Prostate gland (tissue), 2 donors: Measurements from ENCODE around the gene SORT1. TPM values are rescaled to one million over a fixed set of nuclear protein-coding genes. Genes with fewer than 3 reads are reported as not detected.
"Not testable (repeated sequence)": the region's sequence is repeated elsewhere in the genome, so short reads cannot be mapped to it uniquely, and the experiment has no call there.

Experiments used
- DNase-seq: peaks from one replicate; pipeline ENCODE4 v3.0.0-alpha.2; 2019; ENCODE audit warnings: low spot score
- H3K27ac ChIP-seq, 2 donors: fragments of 200-600 bp; sonication (generic); 2 replicates each; pipeline ENCODE4 v1.5.1; 2017 to 2019
- H3K27me3 ChIP-seq: fragments of 200-600 bp; sonication (generic); replicated peaks from 2 replicates; pipeline ENCODE4 v1.5.1; 2019; ENCODE audit not compliant: insufficient read depth
- H3K36me3 ChIP-seq, 2 donors: fragments of 200-600 bp; sonication (generic); 1 replicate in 1 of 2; 2 replicates in 1 of 2; pipeline versions ENCODE4 v1.5.1 to v1.8.1; 2017 to 2019
- H3K4me1 ChIP-seq: fragments of 200-600 bp; sonication (generic); replicated peaks from 2 replicates; pipeline ENCODE4 v1.5.1; 2019
- H3K4me3 ChIP-seq, 2 donors: fragments of 200-600 bp; sonication (generic); 2 replicates each; pipeline ENCODE4 v1.5.1; 2017 to 2019
- H3K9me3 ChIP-seq: fragments of 200-600 bp; sonication (generic); 2 replicates; pipeline ENCODE4 v1.5.1; 2017
- CTCF ChIP-seq, 4 experiments: fragments of 200-600 bp in 2 of 4; fragments of 450-650 bp in 2 of 4; sonication (generic) in 2 of 4; IDR thresholded peaks; 1 replicate in 3 of 4; 2 replicates in 1 of 4; pipeline ENCODE4 v1.5.1; 2016 to 2019; ENCODE audit warnings: antibody characterized with exemption in 4 of 4, mild to moderate bottlenecking in 2 of 4, moderate library complexity in 2 of 4
- POLR2A ChIP-seq: fragments of 450-650 bp; IDR thresholded peaks from one replicate; pipeline ENCODE4 v1.6.1; 2016; ENCODE audit warnings: antibody characterized with exemption, mild to moderate bottlenecking
- POLR2AphosphoS5 ChIP-seq: sonication (generic); formaldehyde crosslinking; IDR thresholded peaks from one replicate; pipeline ENCODE4 v1.6.1; 2017; ENCODE audit warnings: antibody characterized with exemption
- WGBS: methylation state at CpG from one replicate; pipeline ENCODE4 v1.1.5; 2018; 5-methylcytosine and 5-hydroxymethylcytosine counted together
- intact Hi-C: fragments of 100-400 bp; cut with DNase I; formaldehyde crosslinking; loops from one replicate; pipeline ENCODE4 v1.14.2; 2022
- total RNA-seq, 2 donors: library from RNA; depleted of rRNA; stranded (reverse); fragments of >200 nt; gene quantifications; one replicate each; pipeline ENCODE4 v1.1.0, GENCODE V29; 2016

SORT1 gene
- total RNA-seq, 2 donors from 2014 or later = 34.0 to 164 TPM

GRCh38 chr1:109290998-109291397 is 106.7 kb downstream of the SORT1 start:
- intact Hi-C loops = no loop called here
- Histone ChIP-seq H3K9me3 (no peaks in the 10 kb centered on the region), H3K4me3 (no peak overlapping the region), H3K4me1 (no peaks in the 10 kb centered on the region), H3K36me3 (no peaks in the 10 kb centered on the region), H3K27me3 (no peaks in the 10 kb centered on the region), H3K27ac (no peak overlapping the region)
- DNase-seq = no peak
- WGBS = 68% methylated on average over 6 of the region's 6 CpGs
- TF ChIP-seq CTCF (IDR thresholded peaks at IDR 0.05) (no peak), POLR2A (no peak), POLR2AphosphoS5 (no peak)

GRCh38 chr1:109290137-109290536 is 107.6 kb downstream of the SORT1 start:
- 100% methylated on average over 1 of the region's 1 CpG for WGBS
- Histone ChIP-seq H3K36me3 (no peaks in the 10 kb centered on the region), H3K27me3 (no peaks in the 10 kb centered on the region), H3K27ac (no peak overlapping the region), H3K4me3 (no peak overlapping the region), H3K4me1 (no peaks in the 10 kb centered on the region), H3K9me3 (no peaks in the 10 kb centered on the region)
- no peak for DNase-seq
- TF ChIP-seq POLR2A (no peak), POLR2AphosphoS5 (no peak), CTCF (IDR thresholded peaks at IDR 0.05) (no peak)
- intact Hi-C loops = no loop called here

GRCh38 chr1:109286762-109287161 is 111.0 kb downstream of the SORT1 start:
- H3K36me3 ChIP-seq = not testable (repeated sequence)

GRCh38 chr1:109283748-109284600 is 113.7 kb downstream of the SORT1 start:
- peak overlapping the region; percentile 44 to 48 for H3K4me3 ChIP-seq
- intact Hi-C loops = loop anchor here (2.0 kb wide), 1 partner anchor 115 kb away; no protein-coding TSS in a partner anchor
- H3K36me3 ChIP-seq = no peaks in the 10 kb centered on the region
- H3K27ac ChIP-seq = peak overlapping the region; percentile 85 to 87
- WGBS = 42% methylated on average over 17 of the region's 17 CpGs
- H3K27me3 ChIP-seq = no peaks in the 10 kb centered on the region
- no peak for TF ChIP-seq CTCF (IDR thresholded peaks at IDR 0.05)
- peaks cover 4% of the 10 kb centered on the region for H3K4me1 ChIP-seq
- no peaks in the 10 kb centered on the region for H3K9me3 ChIP-seq
- no peak for DNase-seq

More at GRCh38 chr1:109286762-109287161, 111.0 kb downstream of the SORT1 start:
- DNase-seq, H3K27me3 ChIP-seq, H3K27ac ChIP-seq, H3K4me1 ChIP-seq, intact Hi-C loops, H3K9me3 ChIP-seq, H3K4me3 ChIP-seq: not testable (repeated sequence)
- WGBS = 76% methylated on average over 5 of the region's 5 CpGs

- H3K4me3 ChIP-seq = peak within 1 kb of the TSS; percentile 44 to 48
- TF ChIP-seq CTCF (IDR thresholded peaks at IDR 0.05) = peak in 3 of 4 experiments; percentile 31 to 68 (median 65)
- peak; percentile 96 for TF ChIP-seq POLR2AphosphoS5
- peak; percentile 71 for TF ChIP-seq POLR2A
- intact Hi-C loops = loop anchor here (2.0 kb wide), 1 partner anchor 116 kb away; no protein-coding TSS in a partner anchor
- peaks cover 4% of the 10 kb centered on the region for H3K4me1 ChIP-seq
- peak within 1 kb of the TSS; percentile 85 to 87 for H3K27ac ChIP-seq
- under 1% methylated on average over 56 of the region's 56 CpGs for WGBS
- H3K36me3 ChIP-seq = no peaks in the 10 kb centered on the region
- H3K27me3 ChIP-seq = no peaks in the 10 kb centered on the region
- peak; percentile 98 for DNase-seq
- no peaks in the 10 kb centered on the region for H3K9me3 ChIP-seq
Measured at GRCh38 chr1:109282952-109283747, 114.6 kb downstream of the SORT1 start, which contains the start of gene PSRC1. Gene PSRC1 (minus strand): TSS chr1:109283145.
